GM12801 (cell line): ENCODE data around the gene MAPK1IP1L.

Source experiments
- CTCF ChIP-seq: IDR thresholded peaks from one replicate; pipeline ENCODE4 v1.5.1; 2011; ENCODE audit warnings: control low read depth; ENCODE audit not compliant: insufficient read length; ENCODE audit errors: extremely low read depth

Gene MAPK1IP1L

DNA sequence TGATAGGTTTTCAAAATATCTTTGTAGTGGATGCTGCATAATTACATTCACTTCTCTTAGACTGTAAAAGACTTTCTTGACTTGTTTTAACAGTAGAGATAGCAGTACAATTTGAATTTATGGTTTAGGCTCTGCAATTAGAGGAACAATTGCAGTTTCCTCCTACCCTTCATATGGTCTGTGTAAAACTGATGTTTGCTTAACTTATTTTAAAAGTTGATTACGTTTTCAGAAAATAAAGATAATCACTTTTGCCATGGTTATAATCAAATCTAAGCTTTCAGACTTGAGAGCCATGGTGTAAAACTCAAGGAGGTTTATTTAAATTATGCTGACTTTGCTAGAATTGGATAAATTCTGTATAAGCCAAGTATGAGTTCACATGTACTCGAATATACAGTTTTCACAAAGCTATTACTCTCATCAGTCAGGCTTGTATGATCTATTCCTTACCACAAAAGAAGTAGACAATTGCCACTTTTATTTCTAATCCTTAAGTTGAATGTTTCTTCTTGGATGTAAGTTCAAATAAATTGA lies 2.5 kb upstream of the MAPK1IP1L start:
- TF ChIP-seq CTCF: no peak

DNA sequence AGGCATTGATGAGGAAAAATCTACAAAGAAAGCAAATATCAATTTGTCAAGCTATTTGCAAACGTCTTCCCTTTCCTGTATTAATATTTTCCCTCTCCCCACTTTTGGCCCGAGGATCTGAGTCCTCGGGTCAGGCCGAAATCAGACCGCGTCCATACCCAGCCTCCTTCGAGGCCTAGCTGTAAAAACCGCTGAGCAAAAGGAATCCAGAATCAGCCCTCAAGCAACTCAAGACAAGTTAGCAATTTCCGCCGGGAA lies 353 bp upstream of the MAPK1IP1L start:
- no peak for TF ChIP-seq CTCF

- TF ChIP-seq CTCF: no peak
These were observed 953 bp downstream of the MAPK1IP1L start for GRCh38 chr14:55052269-55052930.

DNA sequence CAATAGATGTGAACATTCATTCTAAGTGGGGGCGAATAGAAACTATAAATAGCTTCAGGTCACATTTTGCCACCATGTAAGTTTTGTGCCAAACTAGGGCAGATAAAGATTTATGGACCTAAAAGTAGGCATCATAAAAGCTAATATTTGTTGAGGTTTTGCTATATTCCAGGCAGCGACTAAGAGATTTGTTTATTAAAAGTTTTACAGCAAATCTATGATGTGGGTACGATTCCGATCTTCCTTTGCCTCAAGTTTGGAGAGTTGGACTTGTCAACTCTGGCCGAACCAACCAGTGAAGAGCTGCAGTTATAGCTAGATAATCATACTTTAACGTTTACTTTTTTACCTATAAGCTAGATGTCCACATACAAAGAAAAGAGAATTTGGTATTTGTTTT lies 1.6 kb downstream of the MAPK1IP1L start:
- no peak for TF ChIP-seq CTCF

DNA sequence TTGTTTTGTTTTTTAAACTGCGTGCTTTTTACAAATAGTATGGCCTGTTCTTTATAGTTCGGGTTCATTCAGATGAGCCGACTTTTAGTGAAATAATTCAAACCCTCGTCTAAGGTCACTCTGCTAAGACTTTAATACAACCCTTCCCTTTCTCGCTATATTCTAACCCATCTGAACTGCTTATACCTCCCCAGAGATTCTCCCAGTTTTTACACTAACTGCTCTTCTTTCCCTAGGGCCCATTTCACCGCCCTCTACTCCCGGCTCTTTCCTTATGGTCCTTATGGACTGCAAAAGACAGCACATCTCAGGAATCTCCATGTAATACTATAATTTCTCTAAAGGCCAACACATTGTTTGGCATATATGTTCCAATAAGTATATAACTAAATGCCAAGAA lies 2.1 kb downstream of the MAPK1IP1L start:
- no peak for TF ChIP-seq CTCF

DNA sequence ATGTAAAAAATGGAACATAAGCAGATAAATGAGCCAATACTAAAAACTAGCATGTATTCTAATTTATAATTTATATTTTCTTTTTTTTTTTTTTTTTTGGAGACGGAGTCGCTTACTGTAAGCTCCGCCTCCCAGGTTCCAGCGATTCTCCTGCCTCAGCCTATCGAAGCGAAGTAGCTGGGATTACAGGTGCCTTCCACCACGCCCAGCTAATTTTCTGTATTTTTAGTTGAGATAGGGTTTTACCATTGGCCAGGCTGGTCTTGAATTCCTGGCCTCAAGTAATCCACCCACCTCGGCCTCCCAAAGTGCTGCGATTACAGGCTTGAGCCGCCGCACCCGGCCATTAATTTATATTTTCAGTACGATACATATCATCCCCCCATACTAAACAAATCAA lies 2.7 kb downstream of the MAPK1IP1L start:
- TF ChIP-seq CTCF: no peak

DNA sequence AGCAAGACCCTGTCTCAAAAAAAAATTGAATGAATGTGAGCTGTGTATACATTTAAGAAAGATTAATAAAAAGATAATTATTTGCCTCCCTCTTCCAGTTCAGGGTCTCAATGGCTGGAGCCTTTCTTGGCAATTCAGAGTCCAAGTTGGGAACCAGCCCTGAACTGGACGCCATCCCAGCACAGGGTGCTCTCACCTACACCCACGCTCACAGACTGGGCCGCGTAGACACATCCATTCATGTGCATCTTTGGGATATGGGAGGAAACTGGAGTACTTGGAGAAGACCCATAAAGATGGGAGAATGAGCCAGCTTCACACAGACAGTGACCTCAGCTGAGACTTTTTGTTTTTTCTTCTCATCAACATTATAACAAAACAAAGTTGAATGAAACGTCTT lies 6.5 kb downstream of the MAPK1IP1L start:
- TF ChIP-seq CTCF: no peak
